H9 (cell line): ENCODE data around the gene TBC1D24. TPM values are rescaled to one million over a fixed set of nuclear protein-coding genes. Genes with fewer than 3 reads are reported as not detected.
A peak's percentile ranks its signal among the peaks of the same experiment; 100 is the strongest.

Experiments
- DNase-seq: peaks from one replicate; pipeline ENCODE4 v3.0.0-alpha.2; 2017
- H2AFZ ChIP-seq: one replicate; pipeline ENCODE4 v1.6.1; 2013; ENCODE audit warnings: mild to moderate bottlenecking, low read length, control low read depth, moderate library complexity
- H2AK5ac ChIP-seq: 2 replicates; pipeline ENCODE4 v1.6.1; 2013; ENCODE audit warnings: low read length, control low read depth, mixed read lengths; ENCODE audit not compliant: insufficient read length
- H2BK120ac ChIP-seq: one replicate; pipeline ENCODE4 v1.6.1; 2013; ENCODE audit warnings: low read depth, mild to moderate bottlenecking, low read length, control low read depth, inconsistent platforms; ENCODE audit not compliant: poor library complexity, severe bottlenecking
- H2BK12ac ChIP-seq: 2 replicates; pipeline ENCODE4 v1.6.1; 2013; ENCODE audit warnings: low read length, control low read depth, mixed read lengths, low read depth; ENCODE audit not compliant: insufficient read length
- H2BK15ac ChIP-seq: 2 replicates; pipeline ENCODE4 v1.6.1; 2013; ENCODE audit warnings: low read depth, low read length, control low read depth
- H2BK20ac ChIP-seq: one replicate; pipeline ENCODE4 v1.6.1; 2013; ENCODE audit warnings: low read depth, mild to moderate bottlenecking, low read length, control low read depth, inconsistent platforms; ENCODE audit not compliant: poor library complexity, severe bottlenecking
- H2BK5ac ChIP-seq: 2 replicates; pipeline ENCODE4 v1.6.1; 2013; ENCODE audit warnings: low read length, control low read depth, mixed read lengths; ENCODE audit not compliant: insufficient read length
- H3K14ac ChIP-seq: 2 replicates; pipeline ENCODE4 v1.6.1; 2013; ENCODE audit warnings: low read length, control low read depth; ENCODE audit not compliant: insufficient read depth
- H3K18ac ChIP-seq: 2 replicates; pipeline ENCODE4 v1.6.1; 2013; ENCODE audit warnings: low read depth, mild to moderate bottlenecking, mixed read lengths, low read length, control low read depth; ENCODE audit not compliant: insufficient read length
- H3K23ac ChIP-seq: 2 replicates; pipeline ENCODE4 v1.6.1; 2013; ENCODE audit warnings: low read length, control low read depth, mixed read lengths, low read depth; ENCODE audit not compliant: insufficient read length
- H3K23me2 ChIP-seq: 2 replicates; pipeline ENCODE4 v1.6.1; 2013; ENCODE audit warnings: low read depth, mild to moderate bottlenecking, mixed read lengths, low read length, control low read depth; ENCODE audit not compliant: insufficient read length, poor library complexity, severe bottlenecking
- H3K27ac ChIP-seq: 2 replicates; pipeline ENCODE4 v1.5.1; 2013; ENCODE audit warnings: low read length, control low read depth, mixed read lengths, low read depth; ENCODE audit not compliant: insufficient read length
- H3K27me3 ChIP-seq: 2 replicates; pipeline ENCODE4 v1.6.1; 2013; ENCODE audit warnings: low read length, control low read depth, inconsistent platforms; ENCODE audit not compliant: insufficient read depth
- H3K4ac ChIP-seq: 2 replicates; pipeline ENCODE4 v1.6.1; 2013; ENCODE audit warnings: low read depth, mild to moderate bottlenecking, control low read depth, inconsistent platforms, low read length, moderate library complexity
- H3K4me1 ChIP-seq: 2 replicates; pipeline ENCODE4 v1.6.1; 2013; ENCODE audit warnings: low read length, control low read depth, inconsistent platforms; ENCODE audit not compliant: insufficient read depth
- H3K4me2 ChIP-seq: 2 replicates; pipeline ENCODE4 v1.6.1; 2013; ENCODE audit warnings: low read length, control low read depth, mixed read lengths; ENCODE audit not compliant: insufficient read length, insufficient read depth
- H3K56ac ChIP-seq: 2 replicates; pipeline ENCODE4 v1.6.1; 2013; ENCODE audit warnings: low read depth, mild to moderate bottlenecking, mixed read lengths, low read length, control low read depth; ENCODE audit not compliant: insufficient read length
- H3K79me1 ChIP-seq: 2 replicates; pipeline ENCODE4 v1.6.1; 2013; ENCODE audit warnings: low read depth, mild to moderate bottlenecking, moderate library complexity, low read length, control low read depth, inconsistent platforms; ENCODE audit not compliant: insufficient read depth, poor library complexity, severe bottlenecking
- H3K79me2 ChIP-seq: 2 replicates; pipeline ENCODE4 v1.6.1; 2013; ENCODE audit warnings: low read length, control low read depth, inconsistent platforms; ENCODE audit not compliant: insufficient read depth
- H3K9ac ChIP-seq: 2 replicates; pipeline ENCODE4 v1.6.1; 2013; ENCODE audit warnings: low read length, control low read depth, mixed read lengths; ENCODE audit not compliant: insufficient read length; ENCODE audit errors: extremely low read depth
- H3K9me3 ChIP-seq: one replicate; pipeline ENCODE4 v1.6.1; 2013; ENCODE audit warnings: low read depth, low read length, inconsistent platforms; ENCODE audit not compliant: control insufficient read depth
- H3T11ph ChIP-seq: one replicate; pipeline ENCODE4 v1.6.1; 2013; ENCODE audit warnings: mild to moderate bottlenecking, low read length, control low read depth, inconsistent platforms
- H4K20me1 ChIP-seq: one replicate; pipeline ENCODE4 v1.6.1; 2013; ENCODE audit not compliant: control insufficient read depth, insufficient read length, insufficient read depth
- H4K5ac ChIP-seq: 2 replicates; pipeline ENCODE4 v1.6.1; 2013; ENCODE audit warnings: low read depth, mild to moderate bottlenecking, mixed read lengths, low read length, control low read depth; ENCODE audit not compliant: insufficient read length
- H4K8ac ChIP-seq: replicated peaks from 2 replicates; pipeline ENCODE4 v1.6.1; 2013; ENCODE audit warnings: low read length, control low read depth, mixed read lengths, low read depth; ENCODE audit not compliant: insufficient read length
- H4K91ac ChIP-seq: 2 replicates; pipeline ENCODE4 v1.6.1; 2013; ENCODE audit warnings: low read depth, mild to moderate bottlenecking, moderate library complexity, mixed read lengths, low read length, control low read depth; ENCODE audit not compliant: insufficient read length
- H3K27ac Mint-ChIP-seq, 3 experiments: 2 replicates in 2 of 3; 3 replicates in 1 of 3; pipeline ENCODE4 v1.8.0; 2020 to 2021; ENCODE audit warnings: mixed read lengths in 3 of 3, mild to moderate bottlenecking in 1 of 3, moderate library complexity in 1 of 3
- H3K27me3 Mint-ChIP-seq: 2 replicates; pipeline ENCODE4 v1.8.0; 2021; ENCODE audit warnings: low read depth, mild to moderate bottlenecking, moderate library complexity, mixed read lengths
- H3K36me3 Mint-ChIP-seq, 3 experiments: 2 replicates in 2 of 3; 3 replicates in 1 of 3; pipeline ENCODE4 v1.8.0; 2020 to 2021; ENCODE audit warnings: low read depth in 3 of 3, mixed read lengths in 3 of 3; ENCODE audit not compliant: insufficient read depth in 1 of 3
- H3K4me1 Mint-ChIP-seq, 2 experiments: 2 replicates each; pipeline ENCODE4 v1.8.0; 2020; ENCODE audit warnings: mixed read lengths in 2 of 2
- H3K4me3 Mint-ChIP-seq, 2 experiments: 2 replicates in 1 of 2; 3 replicates in 1 of 2; pipeline ENCODE4 v1.8.0; 2020 to 2021; ENCODE audit warnings: mild to moderate bottlenecking in 2 of 2, mixed read lengths in 2 of 2, moderate library complexity in 1 of 2
- H3K9me3 Mint-ChIP-seq, 2 experiments: 2 replicates in 1 of 2; 3 replicates in 1 of 2; pipeline ENCODE4 v1.8.0; 2020; ENCODE audit warnings: mild to moderate bottlenecking in 2 of 2, mixed read lengths in 2 of 2, moderate library complexity in 1 of 2
- WGBS: extraction: QIAGEN DNeasy Blood & Tissue Kit; methylation state at CpG from one replicate; pipeline ENCODE4 v1.1.7; 2013; ENCODE audit warnings: missing lambda C conversion rate, low lambda C conversion rate, mixed read lengths; ENCODE audit not compliant: insufficient read length; ENCODE audit errors: extremely low coverage; 5-methylcytosine and 5-hydroxymethylcytosine counted together
- total RNA-seq: library from RNA; stranded (reverse); gene quantifications from 2 replicates; pipeline ENCODE4 v1.2.1, GENCODE V29; 2021
- TF ChIP-seq, protein P1 (sequence below): fragments of 200-600 bp; sonication (generic); conservative IDR thresholded peaks from 3 replicates; pipeline ENCODE4 v1.8.0; 2021; ENCODE audit warnings: antibody characterized with exemption, mild to moderate bottlenecking

The TBC1D24 gene
- total RNA-seq, 1 experiment from 2014 or later, result 19.0 TPM

DNA sequence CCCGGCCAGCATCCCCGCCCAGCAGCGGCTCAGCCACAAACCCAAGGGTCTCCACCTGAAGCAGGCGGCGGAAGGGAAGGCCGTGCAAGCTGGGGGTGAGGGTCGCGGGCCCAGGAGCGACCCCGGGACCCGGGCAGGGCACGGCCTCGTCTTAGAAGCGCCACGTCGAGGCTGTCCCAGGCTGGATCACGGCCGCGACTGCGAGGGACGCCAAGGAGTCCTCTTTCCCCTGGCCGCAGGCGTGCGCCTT, 46.2 kb upstream of the TBC1D24 start:
- no peak overlapping the region for H2BK5ac ChIP-seq
- H3K79me2 ChIP-seq, result peaks cover 3% of the 10 kb centered on the region
- no peak overlapping the region for H2BK120ac ChIP-seq
- H3K14ac ChIP-seq, result peak overlapping the region; percentile 77
- no peak overlapping the region for H4K8ac ChIP-seq
- H4K91ac ChIP-seq, result no peak overlapping the region
- H4K20me1 ChIP-seq, result no peaks in the 10 kb centered on the region
- no peak overlapping the region for H2BK12ac ChIP-seq
- no CpG with 5 or more reads among the region's 24 CpGs for WGBS
- no peak overlapping the region for H3K23ac ChIP-seq
- DNase-seq, result no peak
- H3K36me3 Mint-ChIP-seq, result peaks cover 22 to 30% (median 30%) of the 10 kb centered on the region in 3 experiments; a peak in 6 of 7 replicates
- peaks cover 15% of the 10 kb centered on the region for H3K23me2 ChIP-seq
- no peak overlapping the region for H3K4ac ChIP-seq
- H3K56ac ChIP-seq, result no peak overlapping the region
- TF ChIP-seq, protein P1, sequence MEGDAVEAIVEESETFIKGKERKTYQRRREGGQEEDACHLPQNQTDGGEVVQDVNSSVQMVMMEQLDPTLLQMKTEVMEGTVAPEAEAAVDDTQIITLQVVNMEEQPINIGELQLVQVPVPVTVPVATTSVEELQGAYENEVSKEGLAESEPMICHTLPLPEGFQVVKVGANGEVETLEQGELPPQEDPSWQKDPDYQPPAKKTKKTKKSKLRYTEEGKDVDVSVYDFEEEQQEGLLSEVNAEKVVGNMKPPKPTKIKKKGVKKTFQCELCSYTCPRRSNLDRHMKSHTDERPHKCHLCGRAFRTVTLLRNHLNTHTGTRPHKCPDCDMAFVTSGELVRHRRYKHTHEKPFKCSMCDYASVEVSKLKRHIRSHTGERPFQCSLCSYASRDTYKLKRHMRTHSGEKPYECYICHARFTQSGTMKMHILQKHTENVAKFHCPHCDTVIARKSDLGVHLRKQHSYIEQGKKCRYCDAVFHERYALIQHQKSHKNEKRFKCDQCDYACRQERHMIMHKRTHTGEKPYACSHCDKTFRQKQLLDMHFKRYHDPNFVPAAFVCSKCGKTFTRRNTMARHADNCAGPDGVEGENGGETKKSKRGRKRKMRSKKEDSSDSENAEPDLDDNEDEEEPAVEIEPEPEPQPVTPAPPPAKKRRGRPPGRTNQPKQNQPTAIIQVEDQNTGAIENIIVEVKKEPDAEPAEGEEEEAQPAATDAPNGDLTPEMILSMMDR, result no peak
- peak overlapping the region in 1 of 3 experiments; percentile 82; a peak in 1 of 7 replicates for H3K27ac Mint-ChIP-seq
- H3K18ac ChIP-seq, result peak overlapping the region; percentile 55
- no peak overlapping the region for H3K27ac ChIP-seq
- H3K79me1 ChIP-seq, result peaks cover 9% of the 10 kb centered on the region
- H3K9me3 Mint-ChIP-seq, result no peaks in the 10 kb centered on the region
- H3K9ac ChIP-seq, result peak overlapping the region; percentile 43
- H3K4me3 Mint-ChIP-seq, result peak overlapping the region; percentile 88 to 90
- H2BK15ac ChIP-seq, result no peak overlapping the region
- H2AK5ac ChIP-seq, result no peak overlapping the region
- no peak overlapping the region for H2BK20ac ChIP-seq
- H3K4me1 Mint-ChIP-seq, result peaks cover 25 to 26% of the 10 kb centered on the region in 2 experiments
- H4K5ac ChIP-seq, result no peak overlapping the region
- H2AFZ ChIP-seq, result no peak overlapping the region
- H3K27me3 Mint-ChIP-seq, result peaks cover 12% of the 10 kb centered on the region
- H3T11ph ChIP-seq, result no peak overlapping the region
- no peaks in the 10 kb centered on the region; the same call in 1 of the 2 replicates for H3K27me3 ChIP-seq
- H3K4me1 ChIP-seq, result no peaks in the 10 kb centered on the region
- no peaks in the 10 kb centered on the region for H3K9me3 ChIP-seq
- peak overlapping the region; percentile 59 for H3K4me2 ChIP-seq
